ENCODE measurements around the gene MUC20. TPM values are rescaled to one million over a fixed set of nuclear protein-coding genes. Genes with fewer than 3 reads are reported as not detected.

MUC20 gene
- total RNA-seq, 1 donor from 2014 or later, result 9.3 TPM

DNA sequence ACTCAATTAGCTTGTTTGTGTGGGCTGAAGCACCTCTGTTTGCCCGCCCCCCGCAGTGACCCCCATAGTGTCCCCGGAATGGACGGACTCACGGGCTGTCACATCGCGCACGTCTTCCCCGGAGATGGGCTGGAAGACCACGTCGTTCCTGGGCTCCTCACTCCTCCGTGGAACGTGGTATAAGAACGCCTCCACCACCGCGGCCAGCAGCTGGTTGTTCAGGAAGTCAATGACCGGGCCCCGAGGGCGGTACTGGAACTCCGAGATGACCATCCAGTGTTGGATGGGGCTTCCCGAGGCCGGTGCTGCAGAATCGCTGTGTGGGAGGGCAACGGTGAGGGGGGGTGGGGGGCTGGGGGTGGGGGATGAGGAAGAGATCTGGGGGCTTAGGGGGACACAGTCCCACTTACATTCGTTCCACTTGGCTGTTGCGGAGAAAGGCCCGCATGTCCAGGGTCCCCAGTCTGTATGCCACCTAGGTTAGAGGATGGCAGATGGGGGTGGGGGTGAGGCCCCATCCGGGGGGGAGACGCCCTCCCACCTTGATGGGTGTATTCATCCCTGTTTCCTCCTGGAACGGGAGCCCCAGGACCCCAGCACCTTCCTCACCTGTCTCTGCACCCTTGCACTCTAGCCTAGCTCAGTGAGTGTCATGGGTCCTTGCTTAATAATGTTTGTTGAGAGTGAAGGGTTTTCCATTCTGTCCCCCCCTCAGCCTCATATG is 30.2 kb downstream of the MUC20 start:
- DNase-seq (ENCODE audit: low read depth), result no peak
- no peak for TF ChIP-seq CTCF (conservative IDR thresholded peaks at IDR 0.05; ENCODE audit: low read depth, low read length)
- no peak overlapping the region for H3K4me3 ChIP-seq (ENCODE audit: low read depth, low read length)

GRCh38 chr3:195751560-195751959 is 30.8 kb downstream of the MUC20 start:
- H3K4me3 ChIP-seq (ENCODE audit: low read depth, low read length), result no peak overlapping the region
- DNase-seq (ENCODE audit: low read depth), result no peak
- no peak for TF ChIP-seq CTCF (conservative IDR thresholded peaks at IDR 0.05; ENCODE audit: low read depth, low read length)

DNA sequence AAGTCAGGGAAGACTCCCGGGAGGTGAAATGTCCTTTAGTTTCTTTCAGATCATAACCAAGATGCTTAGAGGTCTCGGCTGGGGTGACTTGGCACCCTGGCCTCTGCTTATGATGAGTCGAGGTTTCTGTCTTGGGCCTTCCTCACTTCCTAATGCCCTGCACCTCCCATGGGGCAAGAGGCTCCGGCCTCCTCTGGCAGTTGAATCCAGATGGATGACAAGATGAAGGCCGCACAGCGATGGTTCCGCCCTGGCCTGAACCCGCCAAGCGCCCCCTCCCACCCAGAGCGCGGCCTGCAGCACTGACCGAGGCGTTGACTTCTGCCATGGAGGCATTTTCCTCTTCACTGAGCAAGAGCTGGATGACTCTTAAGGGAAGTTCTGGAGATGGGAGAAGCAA is 31.3 kb downstream of the MUC20 start:
- DNase-seq (ENCODE audit: low read depth), result no peak
- no peak for TF ChIP-seq CTCF (conservative IDR thresholded peaks at IDR 0.05; ENCODE audit: low read depth, low read length)
- H3K4me3 ChIP-seq (ENCODE audit: low read depth, low read length), result no peak overlapping the region

- no peak for DNase-seq (ENCODE audit: low read depth)
- H3K4me3 ChIP-seq (ENCODE audit: low read depth, low read length), result no peak overlapping the region
- TF ChIP-seq CTCF (conservative IDR thresholded peaks at IDR 0.05; ENCODE audit: low read depth, low read length), result no peak
Measured at GRCh38 chr3:195752546-195753331, 32.0 kb downstream of the MUC20 start.

GRCh38 chr3:195753581-195753980 is 32.8 kb downstream of the MUC20 start:
- no peak for DNase-seq (ENCODE audit: low read depth)
- no peak overlapping the region for H3K4me3 ChIP-seq (ENCODE audit: low read depth, low read length)
- no peak for TF ChIP-seq CTCF (conservative IDR thresholded peaks at IDR 0.05; ENCODE audit: low read depth, low read length)

- DNase-seq (ENCODE audit: low read depth), result no peak
- no peak for TF ChIP-seq CTCF (conservative IDR thresholded peaks at IDR 0.05; ENCODE audit: low read depth, low read length)
- H3K4me3 ChIP-seq (ENCODE audit: low read depth, low read length), result no peak overlapping the region
Measured at GRCh38 chr3:195754141-195754540, 33.4 kb downstream of the MUC20 start.
